Measurements from ENCODE around the gene DHRSX.

DNA sequence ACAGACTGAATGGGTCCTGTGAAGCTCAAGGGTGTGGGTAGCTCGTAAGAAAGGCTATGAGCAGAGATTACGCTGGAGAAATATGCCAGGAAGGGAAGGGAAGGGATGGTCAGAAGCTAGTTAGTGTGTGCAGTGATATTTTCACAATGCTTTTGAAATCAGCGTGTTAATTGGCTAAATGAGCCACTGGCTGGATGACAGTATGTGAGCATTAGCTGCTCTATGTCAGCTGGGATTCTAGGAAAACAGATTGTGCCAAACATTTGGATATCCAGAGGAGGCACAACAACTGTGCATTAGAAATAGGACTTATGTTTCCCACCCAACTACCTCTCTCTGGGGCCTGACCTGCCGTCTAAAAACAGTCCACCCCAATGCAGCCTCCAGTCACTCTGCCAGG is 168.5 kb downstream of the DHRSX start:
- TF ChIP-seq, protein P1, sequence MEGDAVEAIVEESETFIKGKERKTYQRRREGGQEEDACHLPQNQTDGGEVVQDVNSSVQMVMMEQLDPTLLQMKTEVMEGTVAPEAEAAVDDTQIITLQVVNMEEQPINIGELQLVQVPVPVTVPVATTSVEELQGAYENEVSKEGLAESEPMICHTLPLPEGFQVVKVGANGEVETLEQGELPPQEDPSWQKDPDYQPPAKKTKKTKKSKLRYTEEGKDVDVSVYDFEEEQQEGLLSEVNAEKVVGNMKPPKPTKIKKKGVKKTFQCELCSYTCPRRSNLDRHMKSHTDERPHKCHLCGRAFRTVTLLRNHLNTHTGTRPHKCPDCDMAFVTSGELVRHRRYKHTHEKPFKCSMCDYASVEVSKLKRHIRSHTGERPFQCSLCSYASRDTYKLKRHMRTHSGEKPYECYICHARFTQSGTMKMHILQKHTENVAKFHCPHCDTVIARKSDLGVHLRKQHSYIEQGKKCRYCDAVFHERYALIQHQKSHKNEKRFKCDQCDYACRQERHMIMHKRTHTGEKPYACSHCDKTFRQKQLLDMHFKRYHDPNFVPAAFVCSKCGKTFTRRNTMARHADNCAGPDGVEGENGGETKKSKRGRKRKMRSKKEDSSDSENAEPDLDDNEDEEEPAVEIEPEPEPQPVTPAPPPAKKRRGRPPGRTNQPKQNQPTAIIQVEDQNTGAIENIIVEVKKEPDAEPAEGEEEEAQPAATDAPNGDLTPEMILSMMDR (IDR thresholded peaks at IDR 0.05; ENCODE audit: low read depth, low read length): no peak
- TF ChIP-seq POLR2A (IDR thresholded peaks at IDR 0.05; ENCODE audit: extremely low read depth, insufficient read length): no peak
- TF ChIP-seq, protein P2, sequence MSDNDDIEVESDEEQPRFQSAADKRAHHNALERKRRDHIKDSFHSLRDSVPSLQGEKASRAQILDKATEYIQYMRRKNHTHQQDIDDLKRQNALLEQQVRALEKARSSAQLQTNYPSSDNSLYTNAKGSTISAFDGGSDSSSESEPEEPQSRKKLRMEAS (IDR thresholded peaks at IDR 0.05; ENCODE audit: low read depth, low read length): no peak

Measured in NB4 (cell line).